ENCODE measurements around the gene CGA. TPM values are rescaled to one million over a fixed set of nuclear protein-coding genes. Genes with fewer than 3 reads are reported as not detected.

Gene CGA
- total and polyA plus RNA-seq, 5 donors from 2014 or later = 0.62 TPM; not detected in 4

- H3K9me3 Mint-ChIP-seq = peaks cover 0 to 3% (median 0%) of the 10 kb centered on the region in 7 donors
- H3K27ac Mint-ChIP-seq = no peak overlapping the region
- Histone ChIP-seq H3K9me3 (ENCODE audit: control insufficient read depth in 2 of 2, low read length in 2 of 2) (no peaks in the 10 kb centered on the region), H3K27ac (ENCODE audit: insufficient read depth, low read length, poor library complexity, severe bottlenecking) (no peak overlapping the region), H3K4me1 (ENCODE audit: control insufficient read depth, insufficient read depth, low read length, poor library complexity, severe bottlenecking) (no peaks in the 10 kb centered on the region), H3K4me3 (ENCODE audit: low read depth, low read length) (no peak overlapping the region), H3K36me3 (ENCODE audit: control insufficient read depth, insufficient read depth, low read length) (no peaks in the 10 kb centered on the region), H3K27me3 (ENCODE audit: control insufficient read depth, insufficient read depth, low read length) (peaks cover 2% of the 10 kb centered on the region)
- H3K36me3 Mint-ChIP-seq = no peaks in the 10 kb centered on the region
- no peak for DNase-seq
- peaks cover 43% of the 10 kb centered on the region for H3K27me3 Mint-ChIP-seq
- H3K4me1 Mint-ChIP-seq = no peaks in the 10 kb centered on the region
- no peak for ATAC-seq (ENCODE audit: low read depth in 2 of 2)
- no peak overlapping the region for H3K4me3 Mint-ChIP-seq
Measured at GRCh38 chr6:87118054-87118453, 23.1 kb upstream of the CGA start.

GRCh38 chr6:87116922-87117321, 22.0 kb upstream of the CGA start:
- Histone ChIP-seq H3K9me3 (ENCODE audit: control insufficient read depth in 2 of 2, low read length in 2 of 2) (no peaks in the 10 kb centered on the region), H3K27me3 (ENCODE audit: control insufficient read depth, insufficient read depth, low read length) (peaks cover 2% of the 10 kb centered on the region), H3K36me3 (ENCODE audit: control insufficient read depth, insufficient read depth, low read length) (no peaks in the 10 kb centered on the region), H3K4me3 (ENCODE audit: low read depth, low read length) (no peak overlapping the region), H3K27ac (ENCODE audit: insufficient read depth, low read length, poor library complexity, severe bottlenecking) (no peak overlapping the region), H3K4me1 (ENCODE audit: control insufficient read depth, insufficient read depth, low read length, poor library complexity, severe bottlenecking) (no peaks in the 10 kb centered on the region)
- H3K36me3 Mint-ChIP-seq = no peaks in the 10 kb centered on the region
- H3K27me3 Mint-ChIP-seq = peaks cover 42% of the 10 kb centered on the region
- H3K9me3 Mint-ChIP-seq = no peaks in the 10 kb centered on the region
- no peak overlapping the region for H3K27ac Mint-ChIP-seq
- ATAC-seq (ENCODE audit: low read depth in 2 of 2) = no peak
- no peak overlapping the region for H3K4me3 Mint-ChIP-seq
- DNase-seq = no peak
- no peaks in the 10 kb centered on the region for H3K4me1 Mint-ChIP-seq

- no peak overlapping the region for H3K4me3 ChIP-seq (ENCODE audit: low read depth, low read length)
- no peak for ATAC-seq (ENCODE audit: low read depth in 2 of 2)
- H3K9me3 ChIP-seq (ENCODE audit: control insufficient read depth in 2 of 2, low read length in 2 of 2) = no peaks in the 10 kb centered on the region
- no peaks in the 10 kb centered on the region for H3K36me3 ChIP-seq (ENCODE audit: control insufficient read depth, insufficient read depth, low read length)
- peak in 1 of 3 donors; percentile 23 for DNase-seq
- Mint-ChIP-seq H3K27me3 (peaks cover 44% of the 10 kb centered on the region), H3K27ac (no peak overlapping the region), H3K9me3 (no peaks in the 10 kb centered on the region), H3K36me3 (no peaks in the 10 kb centered on the region), H3K4me1 (peaks cover 0 to 4% (median 0%) of the 10 kb centered on the region in 4 donors), H3K4me3 (no peak overlapping the region)
- no peaks in the 10 kb centered on the region for H3K4me1 ChIP-seq (ENCODE audit: control insufficient read depth, insufficient read depth, low read length, poor library complexity, severe bottlenecking)
- H3K27ac ChIP-seq (ENCODE audit: insufficient read depth, low read length, poor library complexity, severe bottlenecking) = no peak overlapping the region
- H3K27me3 ChIP-seq (ENCODE audit: control insufficient read depth, insufficient read depth, low read length) = no peaks in the 10 kb centered on the region
Measured at GRCh38 chr6:87115402-87116135, 20.7 kb upstream of the CGA start.

DNA sequence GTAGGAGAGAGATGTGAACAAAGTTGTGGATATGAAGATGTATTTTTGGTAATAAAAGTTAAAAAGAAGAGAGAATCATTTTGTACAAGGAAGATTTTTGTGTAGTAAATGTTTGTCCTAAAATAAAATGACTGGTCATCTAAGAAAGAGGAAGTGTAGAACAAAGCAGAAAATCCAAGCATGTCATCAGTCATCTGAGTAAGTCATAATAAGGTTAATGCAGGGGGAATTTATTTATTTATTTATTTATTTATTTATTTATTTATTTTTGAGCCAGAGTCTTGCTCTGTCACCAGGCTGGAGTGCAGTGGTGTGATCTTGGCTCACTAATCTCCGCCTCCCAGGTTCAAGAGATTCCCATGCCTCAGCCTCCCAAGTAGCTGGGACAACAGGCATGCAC, 15.7 kb upstream of the CGA start:
- H3K9me3 Mint-ChIP-seq = peaks cover 0 to 2% (median 0%) of the 10 kb centered on the region in 7 donors
- no peak overlapping the region for H3K27ac ChIP-seq (ENCODE audit: insufficient read depth, low read length, poor library complexity, severe bottlenecking)
- H3K4me3 ChIP-seq (ENCODE audit: low read depth, low read length) = no peak overlapping the region
- H3K4me1 ChIP-seq (ENCODE audit: control insufficient read depth, insufficient read depth, low read length, poor library complexity, severe bottlenecking) = no peaks in the 10 kb centered on the region
- H3K4me3 Mint-ChIP-seq = no peak overlapping the region
- no peak overlapping the region for H3K27ac Mint-ChIP-seq
- DNase-seq = no peak
- no peak for ATAC-seq (ENCODE audit: low read depth in 2 of 2)
- peaks cover 1% of the 10 kb centered on the region for H3K27me3 ChIP-seq (ENCODE audit: control insufficient read depth, insufficient read depth, low read length)
- H3K4me1 Mint-ChIP-seq = peaks cover 0 to 4% (median 0%) of the 10 kb centered on the region in 4 donors
- H3K36me3 ChIP-seq (ENCODE audit: control insufficient read depth, insufficient read depth, low read length) = no peaks in the 10 kb centered on the region
- peaks cover 21% of the 10 kb centered on the region for H3K27me3 Mint-ChIP-seq
- no peaks in the 10 kb centered on the region for H3K36me3 Mint-ChIP-seq
- H3K9me3 ChIP-seq (ENCODE audit: control insufficient read depth in 2 of 2, low read length in 2 of 2) = no peaks in the 10 kb centered on the region

DNA sequence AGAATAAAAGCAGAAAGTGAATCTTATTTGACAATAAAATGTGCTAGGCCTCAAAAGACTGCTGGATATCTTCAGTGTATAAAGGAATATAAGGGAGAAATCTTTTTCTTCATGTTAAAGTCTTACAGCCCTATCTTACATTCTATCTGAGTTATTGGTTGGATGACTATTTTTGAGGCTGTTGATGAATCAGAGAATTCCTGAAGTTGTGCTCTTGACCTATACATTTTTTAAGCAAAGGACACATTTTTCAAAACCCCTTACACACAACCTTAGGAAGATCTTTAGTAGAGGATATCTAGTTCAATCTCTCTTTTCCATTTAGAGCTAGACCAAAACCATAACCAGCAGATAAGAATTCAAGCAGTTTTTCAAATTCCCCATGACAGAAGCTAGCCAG, 10.9 kb upstream of the CGA start:
- no peaks in the 10 kb centered on the region for H3K36me3 ChIP-seq (ENCODE audit: control insufficient read depth, insufficient read depth, low read length)
- DNase-seq = no peak
- Mint-ChIP-seq H3K4me1 (no peaks in the 10 kb centered on the region), H3K36me3 (no peaks in the 10 kb centered on the region), H3K27me3 (peaks cover 11% of the 10 kb centered on the region), H3K4me3 (no peak overlapping the region), H3K27ac (no peak overlapping the region), H3K9me3 (peaks cover 0 to 2% (median 0%) of the 10 kb centered on the region in 7 donors)
- H3K4me3 ChIP-seq (ENCODE audit: low read depth, low read length) = no peak overlapping the region
- no peaks in the 10 kb centered on the region for H3K9me3 ChIP-seq (ENCODE audit: control insufficient read depth in 2 of 2, low read length in 2 of 2)
- H3K27ac ChIP-seq (ENCODE audit: insufficient read depth, low read length, poor library complexity, severe bottlenecking) = no peak overlapping the region
- H3K4me1 ChIP-seq (ENCODE audit: control insufficient read depth, insufficient read depth, low read length, poor library complexity, severe bottlenecking) = no peaks in the 10 kb centered on the region
- peaks cover 1% of the 10 kb centered on the region for H3K27me3 ChIP-seq (ENCODE audit: control insufficient read depth, insufficient read depth, low read length)
- ATAC-seq (ENCODE audit: low read depth in 2 of 2) = no peak

DNA sequence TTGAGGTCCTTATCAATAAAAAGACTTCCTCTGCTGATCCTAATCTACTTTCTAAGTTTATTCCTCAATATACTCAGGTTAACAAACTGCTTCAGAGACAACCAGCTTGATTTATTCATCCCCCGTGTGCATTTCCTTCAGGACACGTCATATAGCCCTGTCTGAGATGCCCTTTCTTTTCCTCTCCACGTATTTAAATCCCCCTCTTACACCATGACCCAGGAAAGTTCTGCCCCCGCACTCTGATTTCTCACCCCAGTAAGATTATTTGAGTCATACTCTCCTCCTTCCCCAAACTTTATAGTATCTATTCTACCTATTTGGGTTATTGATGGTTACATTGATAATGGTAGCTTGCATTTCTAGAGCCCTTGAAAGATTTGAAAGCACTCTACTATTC, 9.8 kb upstream of the CGA start:
- no peak for ATAC-seq (ENCODE audit: low read depth in 2 of 2)
- no peak overlapping the region for H3K27ac Mint-ChIP-seq
- Histone ChIP-seq H3K4me3 (ENCODE audit: low read depth, low read length) (no peak overlapping the region), H3K9me3 (ENCODE audit: control insufficient read depth in 2 of 2, low read length in 2 of 2) (no peaks in the 10 kb centered on the region), H3K4me1 (ENCODE audit: control insufficient read depth, insufficient read depth, low read length, poor library complexity, severe bottlenecking) (no peaks in the 10 kb centered on the region), H3K27me3 (ENCODE audit: control insufficient read depth, insufficient read depth, low read length) (peaks cover 3% of the 10 kb centered on the region), H3K27ac (ENCODE audit: insufficient read depth, low read length, poor library complexity, severe bottlenecking) (no peak overlapping the region), H3K36me3 (ENCODE audit: control insufficient read depth, insufficient read depth, low read length) (no peaks in the 10 kb centered on the region)
- H3K9me3 Mint-ChIP-seq = peaks cover 0 to 2% (median 0%) of the 10 kb centered on the region in 7 donors
- peaks cover 0 to 3% (median 0%) of the 10 kb centered on the region in 4 donors for H3K4me1 Mint-ChIP-seq
- H3K27me3 Mint-ChIP-seq = peaks cover 11% of the 10 kb centered on the region
- no peaks in the 10 kb centered on the region for H3K36me3 Mint-ChIP-seq
- no peak for DNase-seq
- H3K4me3 Mint-ChIP-seq = no peak overlapping the region

DNA sequence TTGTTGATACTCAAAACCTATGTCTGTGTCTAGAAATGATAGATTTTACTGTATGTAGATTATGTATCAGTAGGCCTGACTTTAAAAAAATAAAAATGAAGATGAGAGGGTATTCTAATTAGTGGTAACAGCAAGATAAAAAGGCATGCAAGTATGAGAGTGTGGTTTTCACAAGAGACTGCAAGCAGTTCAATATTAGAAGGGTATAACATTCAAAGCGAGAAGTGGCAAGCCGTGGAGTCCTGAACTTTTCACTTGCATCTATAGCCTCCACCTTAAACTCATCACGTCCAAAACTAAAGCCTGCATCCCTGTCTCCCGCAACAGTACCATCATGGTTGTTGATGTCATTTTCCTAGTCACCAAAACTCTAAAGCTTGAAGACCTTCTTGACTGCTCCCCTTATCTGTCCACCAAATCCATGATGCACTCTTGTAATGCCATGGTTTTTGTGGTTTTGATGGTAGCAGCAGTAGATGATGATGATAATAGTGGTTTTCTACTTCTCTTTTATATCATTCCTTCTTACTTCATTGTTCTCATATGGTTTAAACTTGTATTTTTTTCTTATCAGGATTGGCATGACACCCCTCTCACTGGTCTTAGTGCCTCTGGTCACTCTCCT, 9.2 kb upstream of the CGA start:
- DNase-seq (no peak), ATAC-seq (ENCODE audit: low read depth in 2 of 2) (no peak)
- H3K27me3 ChIP-seq (ENCODE audit: control insufficient read depth, insufficient read depth, low read length) = peaks cover 3% of the 10 kb centered on the region
- Mint-ChIP-seq H3K27ac (no peak overlapping the region), H3K27me3 (peaks cover 17% of the 10 kb centered on the region), H3K36me3 (no peaks in the 10 kb centered on the region), H3K4me3 (no peak overlapping the region), H3K4me1 (peaks cover 0 to 9% (median 0%) of the 10 kb centered on the region in 4 donors), H3K9me3 (no peaks in the 10 kb centered on the region)
- H3K4me1 ChIP-seq (ENCODE audit: control insufficient read depth, insufficient read depth, low read length, poor library complexity, severe bottlenecking) = no peaks in the 10 kb centered on the region
- H3K36me3 ChIP-seq (ENCODE audit: control insufficient read depth, insufficient read depth, low read length) = no peaks in the 10 kb centered on the region
- H3K27ac ChIP-seq (ENCODE audit: insufficient read depth, low read length, poor library complexity, severe bottlenecking) = no peak overlapping the region
- no peak overlapping the region for H3K4me3 ChIP-seq (ENCODE audit: low read depth, low read length)
- no peaks in the 10 kb centered on the region for H3K9me3 ChIP-seq (ENCODE audit: control insufficient read depth in 2 of 2, low read length in 2 of 2)

DNA sequence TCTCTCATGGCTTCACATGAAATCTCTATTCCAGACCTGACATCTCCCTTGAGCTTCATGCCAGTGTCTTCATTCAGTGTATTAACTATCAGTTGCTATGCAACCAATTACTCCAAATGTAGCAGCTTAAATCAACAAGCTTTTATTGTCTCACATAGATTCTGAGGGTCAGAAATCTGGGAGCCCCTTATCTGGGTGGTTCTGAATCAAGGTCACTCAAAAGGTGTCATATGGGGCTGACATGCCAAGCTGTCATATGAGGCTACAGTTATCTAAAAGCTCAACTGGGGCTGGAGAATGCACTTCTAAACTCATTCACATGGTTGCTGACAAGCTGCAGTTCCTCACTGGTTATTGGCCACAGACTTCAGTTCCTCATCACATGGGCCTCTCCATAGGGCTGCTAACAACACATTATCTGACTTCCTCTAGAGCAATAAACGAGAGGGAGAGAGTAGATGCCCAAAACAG, 7.3 kb upstream of the CGA start:
- no peak overlapping the region for H3K27ac Mint-ChIP-seq
- Histone ChIP-seq H3K9me3 (ENCODE audit: control insufficient read depth in 2 of 2, low read length in 2 of 2) (no peaks in the 10 kb centered on the region), H3K4me3 (ENCODE audit: low read depth, low read length) (no peak overlapping the region), H3K27ac (ENCODE audit: insufficient read depth, low read length, poor library complexity, severe bottlenecking) (no peak overlapping the region), H3K4me1 (ENCODE audit: control insufficient read depth, insufficient read depth, low read length, poor library complexity, severe bottlenecking) (no peaks in the 10 kb centered on the region), H3K36me3 (ENCODE audit: control insufficient read depth, insufficient read depth, low read length) (no peaks in the 10 kb centered on the region), H3K27me3 (ENCODE audit: control insufficient read depth, insufficient read depth, low read length) (peaks cover 5% of the 10 kb centered on the region)
- H3K4me3 Mint-ChIP-seq = no peak overlapping the region
- no peaks in the 10 kb centered on the region for H3K36me3 Mint-ChIP-seq
- H3K9me3 Mint-ChIP-seq = no peaks in the 10 kb centered on the region
- ATAC-seq (ENCODE audit: low read depth in 2 of 2) (no peak), DNase-seq (no peak)
- H3K27me3 Mint-ChIP-seq = peaks cover 21% of the 10 kb centered on the region
- H3K4me1 Mint-ChIP-seq = peaks cover 0 to 11% (median 0%) of the 10 kb centered on the region in 4 donors

All from CD4-positive, CD25-positive, alpha-beta regulatory T cell (primary cell).